Measurements from ENCODE around the gene SCD5. TPM values are rescaled to one million over a fixed set of nuclear protein-coding genes. Genes with fewer than 3 reads are reported as not detected.

Gene SCD5
- total RNA-seq, 2 donors from 2014 or later, result 9.7 to 14.0 TPM

- DNase-seq (ENCODE audit: low spot score), result no peak
- TF ChIP-seq CTCF (IDR thresholded peaks at IDR 0.05), result no peak
- no peaks in the 10 kb centered on the region for H3K9me3 ChIP-seq
- no peaks in the 10 kb centered on the region for H3K27me3 ChIP-seq
- H3K4me1 ChIP-seq, result no peaks in the 10 kb centered on the region
- no peaks in the 10 kb centered on the region for H3K36me3 ChIP-seq
- H3K4me3 ChIP-seq, result no peak overlapping the region
- no peak overlapping the region for H3K27ac ChIP-seq
These were observed 93.2 kb downstream of the SCD5 start for GRCh38 chr4:82705169-82705927.

- Histone ChIP-seq H3K4me3 (no peak overlapping the region), H3K4me1 (no peaks in the 10 kb centered on the region)
These were observed 94.4 kb downstream of the SCD5 start for GRCh38 chr4:82704156-82704555.

GRCh38 chr4:82698412-82698811 is 100.2 kb downstream of the SCD5 start:
- H3K9me3 ChIP-seq, result no peaks in the 10 kb centered on the region

More at GRCh38 chr4:82704156-82704555, 94.4 kb downstream of the SCD5 start:
- Histone ChIP-seq H3K27ac (no peak overlapping the region), H3K36me3 (no peaks in the 10 kb centered on the region), H3K27me3 (no peaks in the 10 kb centered on the region), H3K9me3 (no peaks in the 10 kb centered on the region)
- DNase-seq (ENCODE audit: low spot score), result no peak
- no peak for TF ChIP-seq CTCF (IDR thresholded peaks at IDR 0.05)

GRCh38 chr4:82697561-82697960 is 101.0 kb downstream of the SCD5 start:
- Histone ChIP-seq H3K9me3 (no peaks in the 10 kb centered on the region), H3K27ac (no peak overlapping the region), H3K36me3 (no peaks in the 10 kb centered on the region), H3K4me1 (peaks cover 0 to 9% of the 10 kb centered on the region in 2 donors), H3K27me3 (no peaks in the 10 kb centered on the region), H3K4me3 (no peak overlapping the region)
- DNase-seq (ENCODE audit: low spot score), result no peak
- TF ChIP-seq CTCF (IDR thresholded peaks at IDR 0.05), result no peak

More at GRCh38 chr4:82698412-82698811, 100.2 kb downstream of the SCD5 start:
- no peak for DNase-seq (ENCODE audit: low spot score)
- no peaks in the 10 kb centered on the region for H3K36me3 ChIP-seq
- peaks cover 0 to 9% of the 10 kb centered on the region in 2 donors for H3K4me1 ChIP-seq
- TF ChIP-seq CTCF (IDR thresholded peaks at IDR 0.05), result no peak
- no peak overlapping the region for H3K27ac ChIP-seq
- no peaks in the 10 kb centered on the region for H3K27me3 ChIP-seq
- H3K4me3 ChIP-seq, result no peak overlapping the region

GRCh38 chr4:82696117-82696860 is 102.3 kb downstream of the SCD5 start:
- DNase-seq (ENCODE audit: low spot score), result no peak
- peaks cover 0 to 9% of the 10 kb centered on the region in 2 donors for H3K4me1 ChIP-seq
- H3K36me3 ChIP-seq, result no peaks in the 10 kb centered on the region
- no peak overlapping the region for H3K4me3 ChIP-seq
- TF ChIP-seq CTCF (IDR thresholded peaks at IDR 0.05), result no peak
- H3K27ac ChIP-seq, result no peak overlapping the region
- H3K27me3 ChIP-seq, result no peaks in the 10 kb centered on the region
- H3K9me3 ChIP-seq, result no peaks in the 10 kb centered on the region

All from right atrium auricular region (tissue), 2 donors.